ENCODE measurements around the gene SEMA5B.

GRCh38 chr3:122973893-122974615 is 53.5 kb downstream of the SEMA5B start:
- TF ChIP-seq CTCF (IDR thresholded peaks at IDR 0.05; ENCODE audit: low read depth, low read length, missing input control) (no peak), SP1 (IDR thresholded peaks at IDR 0.05) (no peak), YY1 (IDR thresholded peaks at IDR 0.05) (no peak), MAX (IDR thresholded peaks at IDR 0.05) (no peak), ZBTB33 (IDR thresholded peaks at IDR 0.05) (no peak), ATF3 (IDR thresholded peaks at IDR 0.05) (no peak), REST (IDR thresholded peaks at IDR 0.05) (no peak), FOXA1 (IDR thresholded peaks at IDR 0.05) (no peak), RAD21 (IDR thresholded peaks at IDR 0.05) (no peak), JUND (IDR thresholded peaks at IDR 0.05) (no peak), TAF1 (conservative IDR thresholded peaks at IDR 0.05) (no peak), GABPA (IDR thresholded peaks at IDR 0.05 in 1 of 2, conservative IDR thresholded peaks at IDR 0.05 in 1 of 2) (no peak)

Data from liver (tissue), 3 donors.